GM23338 (cell line): ENCODE measurements around the gene PAIP1.

Source experiments
- CREB1 ChIP-seq: fragments of 250-450 bp; sonication (Bioruptor Pico); IDR thresholded peaks from 2 replicates; pipeline ENCODE4 v1.5.0; 2020; ENCODE audit warnings: low read depth, mild to moderate bottlenecking, moderate library complexity
- CTCF ChIP-seq, 2 experiments: fragments of 200-600 bp in 1 of 2; sonication (generic) in 1 of 2; conservative IDR thresholded peaks; 2 replicates each; pipeline versions ENCODE4 v1.5.1 to v1.6.1; 2016 to 2017; ENCODE audit warnings: antibody characterized with exemption in 2 of 2, low read depth in 2 of 2, mild to moderate bottlenecking in 2 of 2, moderate library complexity in 1 of 2
- ETS1 ChIP-seq: IDR thresholded peaks from 2 replicates; pipeline ENCODE4 v1.6.1; 2016; ENCODE audit warnings: antibody characterized with exemption
- EZH2 ChIP-seq: fragments of 200-600 bp; sonication (generic); IDR thresholded peaks from one replicate; pipeline ENCODE4 v1.8.0; 2017; ENCODE audit warnings: antibody characterized with exemption, mild to moderate bottlenecking, low read depth; ENCODE audit not compliant: unreplicated experiment
- EZH2phosphoT487 ChIP-seq: fragments of 200-600 bp; sonication (generic); IDR thresholded peaks from one replicate; pipeline ENCODE4 v1.8.1; 2018; ENCODE audit warnings: antibody characterized with exemption; ENCODE audit not compliant: unreplicated experiment
- JUNB ChIP-seq: IDR thresholded peaks from one replicate; pipeline ENCODE4 v1.6.1; 2016; ENCODE audit warnings: antibody characterized with exemption; ENCODE audit not compliant: unreplicated experiment
- NANOG ChIP-seq: IDR thresholded peaks from 2 replicates; pipeline ENCODE4 v1.6.1; 2016; ENCODE audit warnings: antibody characterized with exemption, borderline replicate concordance
- POLR2AphosphoS5 ChIP-seq: IDR thresholded peaks from 2 replicates; pipeline ENCODE4 v1.6.1; 2016; ENCODE audit warnings: antibody characterized with exemption, low read depth
- STAT1 ChIP-seq: IDR thresholded peaks from one replicate; pipeline ENCODE4 v1.6.1; 2016; ENCODE audit warnings: antibody characterized with exemption; ENCODE audit not compliant: unreplicated experiment
- ZNF114 ChIP-seq: fragments of 250-450 bp; sonication (Bioruptor Pico); IDR thresholded peaks from 2 replicates; pipeline ENCODE4 v1.5.0; 2020; ENCODE audit warnings: mild to moderate bottlenecking, moderate library complexity
- ZNF331 ChIP-seq: fragments of 250-450 bp; sonication (Bioruptor Pico); IDR thresholded peaks from 2 replicates; pipeline ENCODE4 v1.5.0; 2020; ENCODE audit warnings: low read depth, mild to moderate bottlenecking, moderate library complexity
- TF ChIP-seq, protein P1 (sequence below): IDR thresholded peaks from one replicate; pipeline ENCODE4 v1.6.1; 2018; ENCODE audit warnings: antibody characterized with exemption; ENCODE audit not compliant: unreplicated experiment
- TF ChIP-seq, protein P2 (sequence below): fragments of 250-450 bp; sonication (Bioruptor Pico); IDR thresholded peaks from 2 replicates; pipeline ENCODE4 v1.5.0; 2020; ENCODE audit warnings: mild to moderate bottlenecking, moderate library complexity

GRCh38 chr5:43592363-43592762, 35.5 kb upstream of the PAIP1 start:
- TF ChIP-seq, protein P1, sequence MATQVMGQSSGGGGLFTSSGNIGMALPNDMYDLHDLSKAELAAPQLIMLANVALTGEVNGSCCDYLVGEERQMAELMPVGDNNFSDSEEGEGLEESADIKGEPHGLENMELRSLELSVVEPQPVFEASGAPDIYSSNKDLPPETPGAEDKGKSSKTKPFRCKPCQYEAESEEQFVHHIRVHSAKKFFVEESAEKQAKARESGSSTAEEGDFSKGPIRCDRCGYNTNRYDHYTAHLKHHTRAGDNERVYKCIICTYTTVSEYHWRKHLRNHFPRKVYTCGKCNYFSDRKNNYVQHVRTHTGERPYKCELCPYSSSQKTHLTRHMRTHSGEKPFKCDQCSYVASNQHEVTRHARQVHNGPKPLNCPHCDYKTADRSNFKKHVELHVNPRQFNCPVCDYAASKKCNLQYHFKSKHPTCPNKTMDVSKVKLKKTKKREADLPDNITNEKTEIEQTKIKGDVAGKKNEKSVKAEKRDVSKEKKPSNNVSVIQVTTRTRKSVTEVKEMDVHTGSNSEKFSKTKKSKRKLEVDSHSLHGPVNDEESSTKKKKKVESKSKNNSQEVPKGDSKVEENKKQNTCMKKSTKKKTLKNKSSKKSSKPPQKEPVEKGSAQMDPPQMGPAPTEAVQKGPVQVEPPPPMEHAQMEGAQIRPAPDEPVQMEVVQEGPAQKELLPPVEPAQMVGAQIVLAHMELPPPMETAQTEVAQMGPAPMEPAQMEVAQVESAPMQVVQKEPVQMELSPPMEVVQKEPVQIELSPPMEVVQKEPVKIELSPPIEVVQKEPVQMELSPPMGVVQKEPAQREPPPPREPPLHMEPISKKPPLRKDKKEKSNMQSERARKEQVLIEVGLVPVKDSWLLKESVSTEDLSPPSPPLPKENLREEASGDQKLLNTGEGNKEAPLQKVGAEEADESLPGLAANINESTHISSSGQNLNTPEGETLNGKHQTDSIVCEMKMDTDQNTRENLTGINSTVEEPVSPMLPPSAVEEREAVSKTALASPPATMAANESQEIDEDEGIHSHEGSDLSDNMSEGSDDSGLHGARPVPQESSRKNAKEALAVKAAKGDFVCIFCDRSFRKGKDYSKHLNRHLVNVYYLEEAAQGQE = no peak
- no peak for TF ChIP-seq CTCF (conservative IDR thresholded peaks at IDR 0.05; ENCODE audit: low read depth in 2 of 2)
- TF ChIP-seq EZH2 = no peak
- no peak for TF ChIP-seq EZH2phosphoT487
- TF ChIP-seq JUNB = no peak
- TF ChIP-seq POLR2AphosphoS5 = no peak
- no peak for TF ChIP-seq CREB1
- TF ChIP-seq ETS1 = no peak
- TF ChIP-seq, protein P2, sequence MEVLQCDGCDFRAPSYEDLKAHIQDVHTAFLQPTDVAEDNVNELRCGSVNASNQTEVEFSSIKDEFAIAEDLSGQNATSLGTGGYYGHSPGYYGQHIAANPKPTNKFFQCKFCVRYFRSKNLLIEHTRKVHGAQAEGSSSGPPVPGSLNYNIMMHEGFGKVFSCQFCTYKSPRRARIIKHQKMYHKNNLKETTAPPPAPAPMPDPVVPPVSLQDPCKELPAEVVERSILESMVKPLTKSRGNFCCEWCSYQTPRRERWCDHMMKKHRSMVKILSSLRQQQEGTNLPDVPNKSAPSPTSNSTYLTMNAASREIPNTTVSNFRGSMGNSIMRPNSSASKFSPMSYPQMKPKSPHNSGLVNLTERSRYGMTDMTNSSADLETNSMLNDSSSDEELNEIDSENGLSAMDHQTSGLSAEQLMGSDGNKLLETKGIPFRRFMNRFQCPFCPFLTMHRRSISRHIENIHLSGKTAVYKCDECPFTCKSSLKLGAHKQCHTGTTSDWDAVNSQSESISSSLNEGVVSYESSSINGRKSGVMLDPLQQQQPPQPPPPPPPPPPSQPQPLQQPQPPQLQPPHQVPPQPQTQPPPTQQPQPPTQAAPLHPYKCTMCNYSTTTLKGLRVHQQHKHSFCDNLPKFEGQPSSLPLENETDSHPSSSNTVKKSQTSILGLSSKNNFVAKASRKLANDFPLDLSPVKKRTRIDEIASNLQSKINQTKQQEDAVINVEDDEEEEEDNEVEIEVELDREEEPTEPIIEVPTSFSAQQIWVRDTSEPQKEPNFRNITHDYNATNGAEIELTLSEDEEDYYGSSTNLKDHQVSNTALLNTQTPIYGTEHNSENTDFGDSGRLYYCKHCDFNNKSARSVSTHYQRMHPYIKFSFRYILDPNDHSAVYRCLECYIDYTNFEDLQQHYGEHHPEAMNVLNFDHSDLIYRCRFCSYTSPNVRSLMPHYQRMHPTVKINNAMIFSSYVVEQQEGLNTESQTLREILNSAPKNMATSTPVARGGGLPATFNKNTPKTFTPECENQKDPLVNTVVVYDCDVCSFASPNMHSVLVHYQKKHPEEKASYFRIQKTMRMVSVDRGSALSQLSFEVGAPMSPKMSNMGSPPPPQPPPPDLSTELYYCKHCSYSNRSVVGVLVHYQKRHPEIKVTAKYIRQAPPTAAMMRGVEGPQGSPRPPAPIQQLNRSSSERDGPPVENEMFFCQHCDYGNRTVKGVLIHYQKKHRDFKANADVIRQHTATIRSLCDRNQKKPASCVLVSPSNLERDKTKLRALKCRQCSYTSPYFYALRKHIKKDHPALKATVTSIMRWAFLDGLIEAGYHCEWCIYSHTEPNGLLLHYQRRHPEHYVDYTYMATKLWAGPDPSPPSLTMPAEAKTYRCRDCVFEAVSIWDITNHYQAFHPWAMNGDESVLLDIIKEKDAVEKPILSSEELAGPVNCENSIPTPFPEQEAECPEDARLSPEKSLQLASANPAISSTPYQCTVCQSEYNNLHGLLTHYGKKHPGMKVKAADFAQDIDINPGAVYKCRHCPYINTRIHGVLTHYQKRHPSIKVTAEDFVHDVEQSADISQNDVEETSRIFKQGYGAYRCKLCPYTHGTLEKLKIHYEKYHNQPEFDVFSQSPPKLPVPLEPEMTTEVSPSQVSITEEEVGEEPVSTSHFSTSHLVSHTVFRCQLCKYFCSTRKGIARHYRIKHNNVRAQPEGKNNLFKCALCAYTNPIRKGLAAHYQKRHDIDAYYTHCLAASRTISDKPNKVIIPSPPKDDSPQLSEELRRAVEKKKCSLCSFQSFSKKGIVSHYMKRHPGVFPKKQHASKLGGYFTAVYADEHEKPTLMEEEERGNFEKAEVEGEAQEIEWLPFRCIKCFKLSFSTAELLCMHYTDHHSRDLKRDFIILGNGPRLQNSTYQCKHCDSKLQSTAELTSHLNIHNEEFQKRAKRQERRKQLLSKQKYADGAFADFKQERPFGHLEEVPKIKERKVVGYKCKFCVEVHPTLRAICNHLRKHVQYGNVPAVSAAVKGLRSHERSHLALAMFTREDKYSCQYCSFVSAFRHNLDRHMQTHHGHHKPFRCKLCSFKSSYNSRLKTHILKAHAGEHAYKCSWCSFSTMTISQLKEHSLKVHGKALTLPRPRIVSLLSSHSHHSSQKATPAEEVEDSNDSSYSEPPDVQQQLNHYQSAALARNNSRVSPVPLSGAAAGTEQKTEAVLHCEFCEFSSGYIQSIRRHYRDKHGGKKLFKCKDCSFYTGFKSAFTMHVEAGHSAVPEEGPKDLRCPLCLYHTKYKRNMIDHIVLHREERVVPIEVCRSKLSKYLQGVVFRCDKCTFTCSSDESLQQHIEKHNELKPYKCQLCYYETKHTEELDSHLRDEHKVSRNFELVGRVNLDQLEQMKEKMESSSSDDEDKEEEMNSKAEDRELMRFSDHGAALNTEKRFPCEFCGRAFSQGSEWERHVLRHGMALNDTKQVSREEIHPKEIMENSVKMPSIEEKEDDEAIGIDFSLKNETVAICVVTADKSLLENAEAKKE (CRISPR knock-in tag) = no peak
- no peak for TF ChIP-seq NANOG
- no peak for TF ChIP-seq ZNF114 (CRISPR knock-in tag)
- no peak for TF ChIP-seq ZNF331
- no peak for TF ChIP-seq STAT1
